NCI-H2196 treated with DMSO at 0.1 percent for 48 hours (cell line): ENCODE results near the gene DDX24.

Source experiments
- DNase-seq: peaks from one replicate; lab custom pipeline; 2025; ENCODE audit not compliant: unreplicated experiment; lab: John Stamatoyannopoulos, UW

DDX24 gene

DNA sequence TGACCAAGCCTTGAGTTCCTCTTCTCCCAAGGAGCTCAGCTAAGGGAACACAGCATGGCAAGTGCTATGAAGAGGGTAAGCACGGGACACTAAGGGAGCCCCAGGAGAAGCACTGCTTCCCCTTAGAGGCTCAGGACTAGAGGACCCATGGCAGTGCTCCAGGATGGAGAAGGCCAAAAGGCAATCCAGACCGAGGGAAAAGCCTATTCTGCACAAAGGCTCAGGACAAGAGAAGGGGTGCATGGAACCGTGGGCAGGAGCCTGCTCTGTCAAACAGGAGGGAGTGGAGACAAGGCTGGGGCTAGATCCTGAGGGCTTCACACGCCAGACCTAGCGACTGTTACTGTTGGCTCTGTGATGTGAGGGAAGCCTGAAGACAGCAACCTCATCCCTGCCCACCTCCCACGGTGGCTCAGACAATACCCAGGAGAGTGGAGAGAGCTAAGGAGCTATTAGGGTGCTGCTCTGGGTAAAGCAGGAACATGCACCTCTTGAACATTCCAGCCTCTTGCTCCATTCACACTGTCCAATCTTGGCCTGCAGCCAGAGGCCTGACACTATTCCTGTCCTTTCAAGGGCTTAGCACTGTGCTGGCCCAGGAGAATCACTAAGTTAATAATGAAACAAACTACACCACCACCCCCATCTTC lies 30.6 kb downstream of the DDX24 start:
- DNase-seq = no peak

DNA sequence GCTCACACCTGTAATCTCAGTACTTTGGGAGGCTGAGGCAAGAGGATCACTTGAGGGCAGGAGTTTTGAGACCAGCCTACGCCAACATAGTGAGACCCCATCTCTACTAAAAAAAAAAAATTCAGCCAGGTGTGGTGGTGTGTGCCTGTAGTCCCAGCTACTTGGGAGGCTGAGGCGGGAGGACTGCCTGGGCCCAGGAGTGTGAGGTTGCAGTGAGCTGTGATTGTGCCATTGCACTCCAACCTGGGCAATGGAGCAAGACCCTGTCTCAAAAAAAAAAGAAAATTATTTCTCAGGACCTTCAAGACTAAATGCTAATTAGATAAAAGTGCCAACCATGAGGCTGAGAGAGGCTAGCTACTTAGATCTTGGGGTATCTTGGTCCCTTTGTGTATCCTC lies 31.4 kb downstream of the DDX24 start:
- no peak for DNase-seq

DNA sequence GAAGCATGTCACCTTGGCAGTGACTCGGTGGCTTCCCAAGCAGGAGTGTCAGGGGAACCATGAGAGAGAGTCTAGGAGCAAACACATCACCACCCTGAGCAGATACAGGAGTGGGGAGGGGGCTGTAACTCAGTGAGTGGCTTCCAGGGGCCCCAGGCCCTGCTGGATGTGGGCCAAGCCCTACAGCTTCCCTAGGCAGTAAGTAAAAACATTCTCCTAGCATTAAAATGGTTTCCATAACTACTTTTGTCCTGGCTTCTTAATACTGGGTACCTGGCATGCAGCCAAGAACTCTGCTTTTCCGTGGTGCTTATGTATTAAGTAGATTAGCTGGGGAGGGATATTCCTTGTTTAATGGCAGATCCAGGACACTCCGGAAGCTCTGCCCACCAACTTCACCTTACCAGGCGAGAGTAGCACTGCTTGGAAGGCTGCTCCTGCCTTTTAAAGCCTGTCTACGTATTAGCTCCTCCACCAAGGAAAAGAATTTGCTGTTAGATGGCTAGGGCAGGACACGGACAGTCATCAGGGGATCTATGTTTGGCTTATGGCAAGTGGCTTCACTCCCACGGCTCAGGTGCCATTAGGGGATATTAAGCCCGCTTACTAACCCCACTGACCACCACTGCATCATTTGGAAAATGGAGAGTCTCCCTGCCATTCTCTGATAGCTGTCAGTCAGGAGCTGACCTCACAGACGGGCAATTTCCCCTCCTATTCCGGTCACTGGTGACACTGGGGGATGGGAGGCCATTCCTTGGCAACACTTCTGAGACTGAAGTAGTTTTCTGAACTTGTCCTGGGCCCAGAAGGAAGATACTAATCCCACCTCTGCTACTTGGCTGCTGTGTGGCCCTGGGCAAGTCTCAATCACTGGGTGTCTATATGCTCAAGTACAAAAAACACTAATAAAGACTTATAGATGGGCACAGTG lies 32.0 kb downstream of the DDX24 start:
- DNase-seq = no peak

DNA sequence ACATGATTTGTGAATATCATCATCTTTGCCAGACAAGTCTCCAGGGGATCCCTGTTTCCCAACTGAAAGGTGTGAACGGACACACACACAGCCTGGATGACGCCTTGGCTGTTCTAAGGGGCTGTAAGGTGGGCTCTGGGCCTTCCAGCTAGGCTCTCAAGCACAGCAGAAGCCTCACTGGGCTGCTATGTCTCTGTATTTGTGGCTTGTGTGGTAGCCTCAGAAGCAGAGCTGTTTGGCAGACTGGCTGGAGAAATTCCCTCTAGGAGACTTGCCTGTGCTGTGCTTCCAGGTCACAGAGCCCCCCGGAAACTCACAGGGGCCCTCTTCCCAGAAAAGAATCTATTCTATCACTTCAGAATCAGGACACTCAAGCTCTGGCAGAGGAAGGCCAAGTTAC lies 33.4 kb downstream of the DDX24 start:
- no peak for DNase-seq

DNA sequence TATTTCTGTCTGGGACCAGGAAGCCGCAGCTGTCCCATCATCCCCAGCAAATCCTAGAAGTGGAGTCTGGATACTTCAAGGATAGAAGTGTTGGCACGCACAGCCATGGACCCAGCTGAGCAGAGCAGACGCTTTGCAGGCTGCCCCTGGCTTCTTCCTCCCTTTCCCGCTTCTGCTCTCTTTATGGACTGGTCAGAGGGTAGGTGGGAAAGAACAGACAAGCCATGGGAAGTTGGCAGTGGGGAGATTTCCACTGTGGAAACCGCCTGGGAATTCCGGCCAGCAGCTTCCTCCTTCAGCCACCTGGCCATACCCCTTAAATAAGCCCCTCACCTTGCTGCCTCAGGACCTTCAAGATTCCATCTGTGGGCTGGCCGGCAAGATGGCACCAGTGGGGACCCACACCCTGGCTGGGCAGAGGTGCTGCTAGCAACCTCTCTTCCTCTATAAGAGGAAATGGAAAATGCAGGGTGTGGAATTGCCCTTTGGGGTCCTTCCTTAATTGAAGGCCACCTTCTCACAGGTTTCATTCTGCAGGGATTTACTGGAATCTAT lies 34.2 kb downstream of the DDX24 start:
- DNase-seq = no peak

DNA sequence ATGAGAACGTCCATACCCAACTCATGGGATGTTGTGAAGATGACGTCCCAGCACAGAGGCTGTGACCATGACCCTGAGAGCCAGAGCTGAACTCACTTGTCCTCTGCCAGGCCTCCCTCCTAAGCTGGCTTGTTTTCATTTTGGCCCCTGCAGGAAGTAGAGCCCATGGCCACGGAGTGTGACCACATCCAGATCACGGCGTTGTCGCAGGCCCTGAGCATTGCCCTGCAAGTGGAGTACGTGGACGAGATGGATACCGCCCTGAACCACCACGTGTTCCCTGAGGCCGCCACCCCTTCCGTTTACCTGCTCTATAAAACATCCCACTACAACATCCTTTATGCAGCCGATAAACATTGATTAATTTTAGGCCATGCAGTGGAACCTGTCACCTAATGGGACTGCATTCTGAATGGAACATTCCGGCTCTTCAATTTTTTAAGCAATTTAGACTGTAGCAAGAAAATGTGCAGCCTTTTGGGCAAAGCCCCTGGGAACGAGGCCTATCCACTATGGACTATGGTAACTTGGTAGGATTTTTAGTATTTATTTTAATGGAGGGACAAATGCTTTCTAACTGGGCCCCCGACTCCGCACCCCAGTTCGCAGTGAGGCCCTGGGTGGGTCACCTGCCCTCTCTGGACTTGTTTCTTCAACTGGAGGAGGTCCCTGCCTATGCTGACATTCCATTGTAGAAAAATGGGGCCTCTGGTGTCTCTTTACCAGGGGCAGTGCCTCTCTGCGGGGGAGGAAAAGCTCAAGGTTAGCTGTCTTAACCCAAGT lies 35.2 kb downstream of the DDX24 start:
- DNase-seq = no peak

DNA sequence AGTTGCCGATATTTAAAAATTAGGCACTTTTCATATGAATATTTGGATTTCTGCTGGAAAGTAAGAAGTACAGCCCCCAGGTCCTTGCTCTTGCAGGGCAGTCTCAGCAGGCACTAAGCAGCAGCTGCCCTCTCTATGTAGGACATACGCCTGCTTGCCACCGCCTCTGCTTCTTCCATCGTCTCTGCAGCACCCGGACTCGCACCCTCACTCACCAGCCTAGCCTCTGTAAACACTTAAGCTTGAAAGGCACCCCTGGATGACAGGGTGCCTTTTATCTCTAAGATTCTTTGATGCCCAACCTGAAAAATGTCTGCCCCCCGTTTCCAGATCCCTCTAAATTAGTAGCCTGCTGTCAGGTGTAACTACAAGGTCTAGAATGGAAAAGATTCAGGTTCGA lies 35.9 kb downstream of the DDX24 start:
- DNase-seq = no peak

DNA sequence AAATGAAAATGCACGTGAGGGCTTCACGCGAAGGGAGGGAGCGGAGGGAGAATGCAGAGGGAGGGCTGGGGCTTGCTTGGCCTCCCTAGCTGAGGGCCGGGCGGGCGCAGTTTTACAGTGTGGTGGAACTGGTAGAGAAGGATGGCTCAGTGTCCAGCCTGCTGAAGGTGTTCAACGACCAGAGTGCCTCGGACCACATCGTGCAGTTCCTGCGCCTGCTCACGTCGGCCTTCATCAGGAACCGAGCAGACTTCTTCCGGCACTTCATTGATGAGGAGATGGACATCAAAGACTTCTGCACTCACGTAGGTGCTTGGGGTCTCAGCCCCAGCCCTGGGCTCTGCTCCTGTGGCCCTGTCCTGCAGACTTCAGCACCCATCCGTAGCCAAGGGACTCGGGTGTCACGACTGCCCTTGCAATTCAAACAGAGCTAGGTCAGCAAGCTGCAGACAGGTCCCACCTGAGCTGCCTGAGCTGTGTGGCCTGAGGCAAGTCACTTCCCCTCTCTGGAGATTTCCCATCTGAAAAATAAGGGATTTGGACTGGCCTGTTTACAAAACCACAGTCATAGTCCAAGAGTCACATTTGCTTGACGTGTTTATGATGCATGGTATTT lies 36.4 kb downstream of the DDX24 start:
- DNase-seq = no peak

DNA sequence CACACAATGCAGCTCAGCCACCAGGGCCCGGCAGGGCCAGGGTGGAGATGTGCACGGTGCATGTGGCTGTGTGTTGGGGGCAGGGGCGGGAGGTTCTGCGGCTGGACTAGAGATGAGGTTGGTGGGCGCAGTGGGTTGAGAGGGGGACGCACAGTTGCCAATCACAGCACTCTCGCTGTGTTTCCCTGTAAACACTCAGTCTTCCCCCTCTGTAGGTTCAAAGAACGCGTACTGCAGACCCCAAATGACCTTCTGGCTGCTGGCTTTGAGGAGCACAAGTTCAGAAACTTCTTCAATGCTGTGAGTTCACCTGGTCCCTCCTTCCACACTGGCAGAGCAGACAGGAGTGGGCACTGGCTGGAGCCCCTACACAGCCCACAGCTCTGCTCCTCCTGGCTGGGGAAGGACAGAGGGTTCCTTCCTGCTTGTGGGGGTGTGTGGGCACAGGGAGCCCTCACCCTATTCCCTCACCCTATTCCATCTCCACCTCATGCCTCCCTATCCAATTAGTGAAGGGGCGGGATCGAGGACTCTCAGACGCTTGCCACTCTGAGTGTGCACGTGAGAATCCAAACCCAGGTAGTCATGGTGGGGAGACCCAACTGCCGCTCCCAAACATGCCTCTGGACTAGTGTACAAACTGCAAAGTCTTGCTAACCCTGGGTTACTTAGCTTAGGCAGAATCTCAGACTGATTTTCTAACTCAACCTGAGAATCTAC lies 37.1 kb downstream of the DDX24 start:
- no peak for DNase-seq

DNA sequence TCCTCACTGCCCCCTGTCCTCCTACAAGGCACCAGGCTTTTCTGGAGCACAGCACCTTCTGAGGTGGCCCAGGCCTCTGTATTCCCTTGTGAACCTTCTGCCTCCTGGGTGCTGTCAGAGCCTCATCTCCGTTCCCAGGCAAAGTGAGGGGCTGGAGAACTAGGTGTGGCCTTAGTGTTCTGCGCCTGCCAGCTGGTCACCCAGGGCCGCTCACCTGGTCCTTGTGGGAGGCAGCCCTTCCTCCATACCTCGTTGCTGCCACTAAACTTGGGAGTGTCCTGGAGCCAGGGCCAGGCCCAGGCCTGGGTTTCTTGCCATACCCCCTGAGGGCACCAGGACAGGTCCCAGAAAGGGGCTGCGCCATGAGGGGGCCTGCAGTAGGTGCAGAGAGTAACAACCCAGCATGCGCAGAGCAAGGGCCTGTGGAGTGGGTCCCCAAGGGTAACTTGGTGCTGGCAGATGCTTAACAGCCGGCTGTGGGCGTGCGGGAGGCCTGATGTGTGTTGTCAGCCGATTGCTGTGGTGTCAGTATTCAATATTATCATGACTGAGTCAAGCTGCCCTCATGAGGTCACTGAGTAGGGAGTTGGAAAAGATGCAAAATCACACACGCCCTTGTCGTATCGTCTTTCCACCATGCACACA lies 37.8 kb downstream of the DDX24 start:
- no peak for DNase-seq

DNA sequence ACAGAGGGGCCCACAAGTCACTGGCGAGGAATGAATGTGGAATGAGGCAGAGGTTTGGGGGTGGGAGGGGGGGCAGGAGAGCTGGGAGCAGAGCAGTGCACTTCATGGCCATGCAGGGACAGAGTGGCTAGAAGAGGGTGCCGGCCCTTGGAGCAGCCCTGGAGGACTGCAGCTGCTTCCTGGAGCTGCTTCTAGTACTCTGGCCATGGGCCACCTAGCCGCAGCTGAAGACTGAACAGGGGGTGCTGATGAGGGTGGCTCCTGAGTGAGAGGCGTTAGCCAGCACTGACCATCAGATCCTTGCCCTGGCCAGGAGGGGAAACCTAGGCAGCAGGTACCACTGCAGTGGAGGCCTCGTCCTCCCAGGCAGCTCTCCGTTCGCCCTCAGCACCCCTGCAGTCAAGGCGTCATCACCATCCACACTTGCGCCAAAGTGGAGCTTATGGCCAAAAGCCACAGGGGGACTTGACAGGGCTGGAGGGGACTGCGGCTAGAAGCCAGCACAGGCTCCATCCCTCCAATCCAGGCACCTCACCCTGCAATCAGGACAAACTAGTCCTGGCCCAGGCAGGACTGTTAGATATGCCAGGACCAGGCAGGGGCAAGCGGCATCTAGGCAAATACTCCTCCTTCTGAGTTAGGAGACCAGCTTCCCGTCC lies 38.4 kb downstream of the DDX24 start:
- no peak for DNase-seq

DNA sequence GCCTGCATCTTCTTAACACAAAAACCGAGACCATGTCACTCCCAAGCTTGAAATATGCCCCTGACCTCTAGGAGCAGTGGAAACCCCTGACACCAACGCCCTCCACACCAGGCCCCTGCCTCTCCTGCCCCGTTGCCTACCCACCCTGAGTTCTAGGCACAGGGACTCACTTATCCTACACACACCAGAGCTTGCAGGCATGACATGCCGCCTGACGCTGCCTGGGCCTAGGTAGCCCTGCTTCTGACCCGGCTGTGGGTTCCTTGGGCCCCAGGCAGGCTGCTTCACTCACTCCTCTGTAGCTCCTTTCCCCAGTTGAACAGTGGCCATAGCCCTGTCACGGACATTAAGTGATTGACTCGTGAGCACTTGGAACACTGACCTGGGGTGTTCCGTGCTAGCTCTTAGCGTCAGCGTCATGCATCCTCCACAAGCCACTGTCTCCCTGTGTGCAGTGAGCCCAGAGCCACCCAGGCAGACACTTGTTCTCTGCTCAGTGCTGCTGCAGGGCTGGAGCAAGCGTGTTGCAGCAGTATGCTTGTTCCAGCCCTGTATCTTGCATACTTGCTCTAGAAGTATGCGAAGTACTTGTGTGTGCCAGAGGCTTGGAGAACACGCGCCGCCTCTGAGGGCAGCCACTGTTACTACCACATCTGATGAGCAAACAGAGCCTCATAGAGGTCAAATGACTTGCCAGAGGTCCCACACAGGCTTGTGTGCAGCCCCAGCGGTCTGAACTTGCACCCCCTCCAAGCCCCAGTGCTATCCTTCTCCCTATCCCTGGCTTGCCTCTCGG lies 39.3 kb downstream of the DDX24 start:
- DNase-seq = no peak

DNA sequence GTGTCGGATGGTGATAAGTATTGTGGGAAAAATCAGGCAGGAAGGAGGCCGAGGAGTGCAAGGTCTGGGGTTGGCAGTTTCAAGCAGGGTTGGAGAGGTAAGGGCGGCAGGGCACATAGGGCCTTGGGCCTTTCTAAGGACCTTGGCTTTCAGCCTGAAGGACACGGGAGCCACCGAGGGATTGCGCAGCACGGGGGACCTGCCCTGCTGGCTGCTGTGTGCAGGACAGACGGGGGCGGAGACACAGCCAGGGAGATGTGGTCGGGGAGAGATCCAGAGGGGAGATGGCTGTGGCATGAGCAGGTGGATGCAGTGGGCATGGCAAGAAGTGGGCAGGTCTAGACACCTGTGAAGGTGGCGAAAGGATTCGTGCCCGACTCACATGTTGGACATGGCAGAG lies 40.2 kb downstream of the DDX24 start:
- DNase-seq = no peak

DNA sequence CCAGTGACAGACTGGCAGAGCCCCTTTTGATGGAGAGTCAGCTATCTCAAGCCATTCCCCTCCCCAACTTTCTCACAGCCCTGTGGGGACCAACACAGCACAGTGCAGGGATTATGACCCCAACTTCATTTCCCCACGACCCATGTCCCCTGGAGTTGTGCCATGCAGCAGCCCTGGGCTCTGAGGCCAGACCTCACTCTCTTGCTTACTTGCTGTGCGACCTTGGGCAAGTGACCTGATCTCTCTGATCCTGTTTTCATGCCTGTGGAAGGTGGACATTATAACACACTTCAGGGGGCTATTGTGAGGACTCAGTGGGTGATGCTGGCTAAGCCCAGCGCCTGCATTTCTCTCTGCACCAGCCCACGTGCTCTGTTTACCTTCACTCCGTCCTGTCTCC lies 40.8 kb downstream of the DDX24 start:
- DNase-seq = no peak

DNA sequence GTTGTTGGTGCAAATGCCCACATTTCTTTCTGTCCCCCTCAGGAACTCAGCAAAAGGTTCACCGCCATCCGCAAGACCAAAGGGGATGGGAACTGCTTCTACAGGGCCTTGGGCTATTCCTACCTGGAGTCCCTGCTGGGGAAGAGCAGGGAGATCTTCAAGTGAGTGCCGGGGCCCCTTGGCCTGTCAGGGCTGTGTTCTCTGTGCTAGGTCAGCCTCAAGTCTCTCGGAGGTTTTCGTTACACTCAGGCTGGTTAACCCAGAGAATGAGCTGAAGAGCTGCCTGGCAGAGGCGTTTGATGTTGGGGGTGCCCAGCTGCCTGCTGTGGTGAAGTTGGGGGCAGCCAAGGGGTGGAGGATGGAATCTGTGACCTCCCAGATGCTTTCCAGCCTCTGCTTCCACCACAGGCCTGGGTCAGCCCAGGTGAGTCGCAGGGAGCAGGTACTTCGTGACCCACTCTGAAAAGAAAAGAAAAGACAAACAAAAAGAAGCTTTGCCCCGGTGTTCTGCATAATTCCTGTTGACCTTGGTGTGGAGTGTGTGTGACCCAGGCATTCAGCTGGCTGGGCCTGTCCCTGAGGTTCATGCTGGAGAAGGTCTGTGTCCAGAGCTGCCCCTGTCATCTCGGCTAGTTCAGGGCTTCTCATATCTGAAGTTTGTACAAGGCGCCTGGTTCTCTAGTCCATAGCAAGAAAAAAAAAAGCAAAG lies 41.9 kb downstream of the DDX24 start:
- DNase-seq = no peak

DNA sequence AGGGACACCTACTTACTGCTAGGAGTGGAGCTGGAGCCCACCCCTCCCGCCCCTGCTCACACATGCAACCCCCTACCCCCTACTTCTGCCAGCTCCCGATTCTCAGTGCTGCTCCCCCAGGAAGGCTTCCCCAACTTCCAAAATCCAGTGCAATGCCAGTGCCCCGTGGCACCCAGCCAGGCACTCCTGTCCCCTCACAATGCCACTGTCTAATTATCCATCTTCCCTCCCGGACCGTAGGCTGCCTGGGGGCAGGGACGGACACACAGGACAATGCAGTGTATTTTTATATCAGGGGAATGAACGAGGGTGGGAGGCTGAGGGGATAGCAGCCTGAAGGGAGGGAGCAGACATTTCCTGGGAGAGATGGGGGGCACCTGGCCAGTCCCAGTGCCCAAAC lies 42.5 kb downstream of the DDX24 start:
- no peak for DNase-seq

DNA sequence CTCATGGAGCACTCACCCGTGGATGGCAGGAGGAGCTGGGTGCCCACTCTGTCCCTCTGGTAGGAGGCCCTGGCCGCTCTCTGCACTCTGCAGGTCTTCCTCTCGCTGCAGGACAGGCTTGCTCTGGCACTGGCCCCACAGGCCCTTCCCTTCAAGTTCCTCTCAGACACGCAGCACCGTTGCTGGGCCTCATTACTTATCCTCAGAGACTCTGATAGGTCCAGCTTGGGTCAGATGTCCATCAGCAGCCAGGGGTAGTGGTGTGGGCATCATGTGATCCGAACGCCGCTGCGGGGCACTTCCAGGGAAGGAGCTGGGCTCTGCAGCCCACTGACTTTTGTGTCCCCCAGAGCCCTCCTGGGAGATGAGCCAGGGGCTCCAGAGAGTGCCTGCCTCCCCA lies 43.0 kb downstream of the DDX24 start:
- no peak for DNase-seq
